ENCODE measurements around the gene MAP2.
"Not testable (repeated sequence)": the region's sequence is repeated elsewhere in the genome, so short reads cannot be mapped to it uniquely, and the experiment has no call there.

Gene MAP2

GRCh38 chr2:209598227-209598626 lies 174.4 kb downstream of the MAP2 start:
- DNase-seq = not testable (repeated sequence)

- DNase-seq = no peak
Observed at GRCh38 chr2:209600341-209601171, 176.7 kb downstream of the MAP2 start.

- DNase-seq = no peak
Observed at GRCh38 chr2:209601497-209601896, 177.7 kb downstream of the MAP2 start.

- no peak for DNase-seq
Observed at GRCh38 chr2:209602259-209602658, 178.4 kb downstream of the MAP2 start.

- no peak for DNase-seq
Observed at GRCh38 chr2:209609531-209609930, 185.7 kb downstream of the MAP2 start.

GRCh38 chr2:209610631-209611030 lies 186.8 kb downstream of the MAP2 start:
- DNase-seq = no peak

GRCh38 chr2:209613649-209614305 lies 189.9 kb downstream of the MAP2 start:
- no peak for DNase-seq

GRCh38 chr2:209614690-209615369 lies 191.0 kb downstream of the MAP2 start:
- no peak for DNase-seq

- no peak for DNase-seq
Observed at GRCh38 chr2:209619782-209620181, 195.9 kb downstream of the MAP2 start.

- no peak for DNase-seq
Observed at GRCh38 chr2:209624192-209624938, 200.5 kb downstream of the MAP2 start.

GRCh38 chr2:209629597-209629996 lies 205.8 kb downstream of the MAP2 start:
- no peak for DNase-seq

GRCh38 chr2:209633911-209634310 lies 210.1 kb downstream of the MAP2 start:
- no peak for DNase-seq

- no peak for DNase-seq
Observed at GRCh38 chr2:209636076-209636475, 212.2 kb downstream of the MAP2 start.

GRCh38 chr2:209637293-209637692 lies 213.4 kb downstream of the MAP2 start:
- no peak for DNase-seq

- DNase-seq = no peak
Observed at GRCh38 chr2:209638346-209638745, 214.5 kb downstream of the MAP2 start.

- no peak for DNase-seq
Observed at GRCh38 chr2:209640358-209640757, 216.5 kb downstream of the MAP2 start.

- DNase-seq = no peak
Observed at GRCh38 chr2:209642146-209642820, 218.4 kb downstream of the MAP2 start.

GRCh38 chr2:209644842-209645241 lies 221.0 kb downstream of the MAP2 start:
- DNase-seq = no peak

- DNase-seq = no peak
Observed at GRCh38 chr2:209648714-209649113, 224.9 kb downstream of the MAP2 start.

- DNase-seq = no peak
Observed at GRCh38 chr2:209653134-209653533, 229.3 kb downstream of the MAP2 start.

GRCh38 chr2:209661286-209661894 lies 237.5 kb downstream of the MAP2 start:
- no peak for DNase-seq

- no peak for DNase-seq
Observed at GRCh38 chr2:209662021-209662420, 238.2 kb downstream of the MAP2 start.

All from RPMI8226 (cell line).